ENCODE measurements around the gene PLCB4.

- TF ChIP-seq EP300 (IDR thresholded peaks at IDR 0.05): no peak
- TF ChIP-seq, protein P1, sequence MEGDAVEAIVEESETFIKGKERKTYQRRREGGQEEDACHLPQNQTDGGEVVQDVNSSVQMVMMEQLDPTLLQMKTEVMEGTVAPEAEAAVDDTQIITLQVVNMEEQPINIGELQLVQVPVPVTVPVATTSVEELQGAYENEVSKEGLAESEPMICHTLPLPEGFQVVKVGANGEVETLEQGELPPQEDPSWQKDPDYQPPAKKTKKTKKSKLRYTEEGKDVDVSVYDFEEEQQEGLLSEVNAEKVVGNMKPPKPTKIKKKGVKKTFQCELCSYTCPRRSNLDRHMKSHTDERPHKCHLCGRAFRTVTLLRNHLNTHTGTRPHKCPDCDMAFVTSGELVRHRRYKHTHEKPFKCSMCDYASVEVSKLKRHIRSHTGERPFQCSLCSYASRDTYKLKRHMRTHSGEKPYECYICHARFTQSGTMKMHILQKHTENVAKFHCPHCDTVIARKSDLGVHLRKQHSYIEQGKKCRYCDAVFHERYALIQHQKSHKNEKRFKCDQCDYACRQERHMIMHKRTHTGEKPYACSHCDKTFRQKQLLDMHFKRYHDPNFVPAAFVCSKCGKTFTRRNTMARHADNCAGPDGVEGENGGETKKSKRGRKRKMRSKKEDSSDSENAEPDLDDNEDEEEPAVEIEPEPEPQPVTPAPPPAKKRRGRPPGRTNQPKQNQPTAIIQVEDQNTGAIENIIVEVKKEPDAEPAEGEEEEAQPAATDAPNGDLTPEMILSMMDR (IDR thresholded peaks at IDR 0.05): no peak
- TF ChIP-seq POLR2A (IDR thresholded peaks at IDR 0.05; ENCODE audit: low read depth): no peak
These were observed 138.4 kb downstream of the PLCB4 start for GRCh38 chr20:9207253-9207652.
